GM19043 (cell line): ENCODE data around the gene LENEP.

ENCODE experiments used
- ATAC-seq: cut with Tn5 transposase; IDR thresholded peaks from one replicate; pipeline ENCODE4 v1.9.1; 2021; ENCODE audit warnings: low read depth; ENCODE audit not compliant: unreplicated experiment

Gene LENEP

GRCh38 chr1:154993572-154994268, at the start of gene LENEP:
TSS of gene LENEP (plus strand) at chr1:154993586. CDS start at chr1:154993608, 22 bp downstream.
- no peak for ATAC-seq

- ATAC-seq = no peak
Observed at GRCh38 chr1:154943649-154944400, 49.6 kb upstream of the LENEP start.

GRCh38 chr1:154944401-154945159, 48.8 kb upstream of the LENEP start:
- ATAC-seq = no peak

GRCh38 chr1:154945160-154945961, 48.0 kb upstream of the LENEP start:
- no peak for ATAC-seq

- no peak for ATAC-seq
Observed at GRCh38 chr1:154945962-154946850, 47.2 kb upstream of the LENEP start.

- ATAC-seq = no peak
Observed at GRCh38 chr1:154948079-154948478, 45.3 kb upstream of the LENEP start.

- ATAC-seq = no peak
Observed at GRCh38 chr1:154951901-154952657, 41.3 kb upstream of the LENEP start.

GRCh38 chr1:154952664-154953063, 40.7 kb upstream of the LENEP start:
- ATAC-seq = no peak

- ATAC-seq = no peak
Observed at GRCh38 chr1:154953611-154954038, 39.8 kb upstream of the LENEP start.

GRCh38 chr1:154954541-154954940, 38.8 kb upstream of the LENEP start:
- ATAC-seq = no peak

- peak; percentile 62 for ATAC-seq
Observed at GRCh38 chr1:154955039-154955717, 38.2 kb upstream of the LENEP start.

GRCh38 chr1:154955718-154956543, 37.5 kb upstream of the LENEP start, which contains the start of gene PBXIP1:
TSS of gene PBXIP1 (minus strand) at chr1:154956099. CDS start at chr1:154953721, 2,378 bp downstream.
- no peak for ATAC-seq

GRCh38 chr1:154956544-154956941, 36.8 kb upstream of the LENEP start:
- no peak for ATAC-seq

GRCh38 chr1:154957091-154957657, 36.2 kb upstream of the LENEP start:
- ATAC-seq = no peak

- ATAC-seq = no peak
Observed at GRCh38 chr1:154958036-154958435, 35.4 kb upstream of the LENEP start.

GRCh38 chr1:154958681-154959425, 34.5 kb upstream of the LENEP start:
- ATAC-seq = no peak
